A549 treated with Hydrocortisone at 1 μM for 4 hours (cell line): ENCODE results near the gene TMEM204. TPM values are rescaled to one million over a fixed set of nuclear protein-coding genes. Genes with fewer than 3 reads are reported as not detected.

ENCODE experiments used
- total RNA-seq: library from RNA; stranded (reverse); fragments of 200-300 nt; extraction: Qiagen RNA extraction; gene quantifications from 5 replicates; pipeline ENCODE4 v1.2.3, GENCODE V29; 2022

Gene TMEM204
- total RNA-seq, result 0.07 to 0.23 TPM (median 0.12 TPM) in 3 of 5 replicates, not detected in the others

GRCh38 chr16:1533443-1533951, at the start of gene TMEM204:
Gene TMEM204 (plus strand): TSS chr16:1533666. CDS start chr16:1534276, 610 bp downstream.

GRCh38 chr16:1488619-1489018, 44.8 kb upstream of the TMEM204 start, which contains the start of gene PTX4:
Gene PTX4 (minus strand): TSS chr16:1488944. CDS start chr16:1488909, 35 bp downstream.

GRCh38 chr16:1492923-1493745, 40.3 kb upstream of the TMEM204 start, which contains the start of gene TELO2:
Gene TELO2 (plus strand): TSS chr16:1493360. CDS start chr16:1494282, 922 bp downstream.

Other genes starting within 250 kb of the TMEM204 start
- 139 to 194 TPM (median 157 TPM) in 5 replicates for gene UBE2I, start 224.0 kb upstream of the TMEM204 start, total RNA-seq
- 0.64 to 1.6 TPM (median 0.93 TPM) in 5 replicates for gene BAIAP3, start 200.0 kb upstream of the TMEM204 start, total RNA-seq
- gene TSR3, start 181.8 kb upstream of the TMEM204 start, total RNA-seq, result 61.7 to 98.0 TPM (median 90.5 TPM) in 5 replicates
- gene GNPTG, start 181.7 kb upstream of the TMEM204 start, total RNA-seq, result 28.2 to 37.3 TPM (median 36.1 TPM) in 5 replicates
- 25.0 to 26.5 TPM (median 25.6 TPM) in 5 replicates for gene UNKL, start 119.0 kb upstream of the TMEM204 start, total RNA-seq
- gene UQCC4, start 112.9 kb upstream of the TMEM204 start, total RNA-seq, result 32.1 to 38.6 TPM (median 36.5 TPM) in 5 replicates
- gene PERCC1, start 102.6 kb upstream of the TMEM204 start, total RNA-seq, result not detected in 5 replicates
- 0.06 to 0.33 TPM (median 0.27 TPM) in 5 replicates for gene CCDC154, start 89.1 kb upstream of the TMEM204 start, total RNA-seq
- gene CLCN7, start 58.6 kb upstream of the TMEM204 start, total RNA-seq, result 65.8 to 70.2 TPM (median 68.1 TPM) in 5 replicates
- not detected in 5 replicates for gene PTX4, start 44.7 kb upstream of the TMEM204 start, total RNA-seq
- gene TELO2, start 40.3 kb upstream of the TMEM204 start, total RNA-seq, result 33.6 to 38.1 TPM (median 35.9 TPM) in 5 replicates
- 6.3 to 9.5 TPM (median 8.4 TPM) in 5 replicates for gene IFT140, start 78.4 kb downstream of the TMEM204 start, total RNA-seq
- 13.3 to 16.8 TPM (median 14.3 TPM) in 5 replicates for gene CRAMP1, start 78.7 kb downstream of the TMEM204 start, total RNA-seq
- gene JPT2, start 144.6 kb downstream of the TMEM204 start, total RNA-seq, result 170 to 228 TPM (median 171 TPM) in 5 replicates
- 49.3 to 62.0 TPM (median 54.2 TPM) in 5 replicates for gene MAPK8IP3, start 172.5 kb downstream of the TMEM204 start, total RNA-seq
- 26.6 to 61.2 TPM (median 60.2 TPM) in 5 replicates for gene NME3, start 237.9 kb downstream of the TMEM204 start, total RNA-seq
- 7.3 to 10.3 TPM (median 10.0 TPM) in 5 replicates for gene EME2, start 239.1 kb downstream of the TMEM204 start, total RNA-seq
- gene MRPS34, start 239.5 kb downstream of the TMEM204 start, total RNA-seq, result 152 to 264 TPM (median 244 TPM) in 5 replicates
- gene SPSB3, start 248.9 kb downstream of the TMEM204 start, total RNA-seq, result 17.7 to 28.2 TPM (median 24.7 TPM) in 5 replicates
- 57.8 to 83.0 TPM (median 82.4 TPM) in 5 replicates for gene NUBP2, start 249.3 kb downstream of the TMEM204 start, total RNA-seq